NCI-H1048 (cell line): ENCODE measurements around the gene S100A12.
"Not testable (repeated sequence)": the region's sequence is repeated elsewhere in the genome, so short reads cannot be mapped to it uniquely, and the experiment has no call there.

Experiments used
- DNase-seq: peaks from one replicate; lab custom pipeline; 2025; lab: John Stamatoyannopoulos, UW

Gene S100A12

GRCh38 chr1:153353226-153353947, 22.0 kb downstream of the S100A12 start:
- no peak for DNase-seq

DNA sequence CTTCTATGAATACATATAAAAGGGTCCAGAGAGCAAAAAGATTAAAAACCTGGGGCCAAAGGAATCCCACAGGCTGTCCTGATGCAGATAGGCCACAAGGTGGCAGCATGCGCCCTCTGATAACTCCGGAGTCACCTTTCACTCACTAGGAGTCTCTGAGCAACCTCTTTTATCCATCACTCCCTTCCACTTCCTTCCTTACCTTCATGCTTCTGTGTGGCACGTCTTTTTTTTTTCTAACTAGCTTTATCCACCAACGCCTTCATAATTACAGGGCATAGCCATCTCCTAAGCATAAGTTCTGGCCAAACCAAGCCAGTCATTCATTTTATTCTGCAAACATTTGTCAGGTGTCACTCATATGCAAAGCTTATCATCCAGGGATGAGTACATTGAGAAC, 22.9 kb downstream of the S100A12 start:
- DNase-seq, result peak; percentile 11

DNA sequence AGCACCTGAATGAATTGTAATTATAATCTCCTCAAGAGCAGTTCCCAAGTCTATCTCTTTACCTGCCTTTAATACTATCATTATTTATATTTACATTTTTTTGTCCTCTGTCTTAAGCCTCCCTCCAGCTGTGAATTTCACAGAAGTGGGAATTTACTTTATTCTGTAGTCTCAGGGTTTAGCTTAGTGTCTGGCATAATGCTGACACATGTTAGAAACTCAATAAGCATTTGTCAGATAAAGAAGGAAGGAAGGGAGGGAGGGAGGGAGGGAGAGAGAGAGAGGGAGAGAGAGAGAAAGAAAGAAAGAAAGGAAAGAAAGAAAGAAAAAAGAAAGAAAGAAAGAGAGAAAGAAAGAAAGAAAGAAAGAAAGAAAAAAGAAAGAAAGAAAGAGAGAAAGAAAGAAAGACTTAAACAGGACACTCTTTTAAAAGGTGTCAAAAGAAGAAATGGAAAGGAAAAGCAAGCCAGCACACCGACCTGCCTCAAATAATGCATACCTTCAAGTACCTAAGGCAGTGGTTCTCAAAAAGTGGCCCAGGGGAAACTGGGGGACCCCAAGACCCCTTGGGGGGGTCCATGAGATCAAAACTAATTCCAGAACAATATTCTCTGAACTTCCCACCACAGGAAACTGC, 25.0 kb downstream of the S100A12 start:
- no peak for DNase-seq

GRCh38 chr1:153349363-153350320, 25.8 kb downstream of the S100A12 start:
- no peak for DNase-seq

DNA sequence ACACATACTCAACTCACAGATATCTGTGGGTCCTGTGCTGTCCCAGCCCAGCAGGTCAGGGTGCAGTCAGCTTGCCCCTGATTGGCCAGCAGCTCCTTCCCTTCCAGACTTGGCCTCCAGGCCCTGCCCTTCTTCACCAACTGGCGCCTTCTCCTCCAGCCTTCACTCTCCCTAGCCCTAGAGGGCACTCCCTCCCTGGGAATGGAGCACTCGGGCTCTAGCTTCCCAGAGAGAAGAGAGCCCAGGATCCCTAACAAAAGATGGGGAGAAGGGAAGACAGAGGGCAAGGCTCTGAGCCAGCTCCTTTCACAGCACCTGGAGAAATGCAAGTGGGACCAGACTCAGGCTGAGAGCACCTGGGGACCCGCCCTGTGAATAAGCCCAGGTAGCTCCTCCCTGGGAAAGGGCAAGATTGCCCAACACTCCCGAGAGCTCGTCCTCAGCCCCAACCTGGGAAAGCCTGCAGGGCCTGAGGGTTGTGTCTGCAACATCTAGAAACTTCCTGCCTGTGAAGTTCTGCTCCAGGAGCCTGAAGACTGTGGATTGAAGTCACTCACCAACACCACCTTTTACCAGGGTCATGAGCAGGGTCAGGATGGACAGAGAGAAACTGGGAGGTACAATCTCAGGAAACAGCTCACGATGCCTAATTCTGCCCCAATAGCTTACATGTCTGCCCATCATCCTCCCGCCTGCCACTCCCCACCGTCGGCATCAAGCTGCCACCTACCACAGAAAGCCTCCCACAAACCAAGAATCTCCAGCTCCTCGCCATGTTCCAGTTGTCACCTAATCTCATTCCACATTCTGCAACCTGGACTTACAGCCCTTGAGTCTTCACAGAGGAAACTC, 26.7 kb downstream of the S100A12 start, which contains the start of gene PGLYRP4:
Gene PGLYRP4, minus strand, starts transcription at position 331 of the 852 bp plus-strand sequence. CDS start 909 bp downstream, outside the sequence.
- DNase-seq, result no peak

DNA sequence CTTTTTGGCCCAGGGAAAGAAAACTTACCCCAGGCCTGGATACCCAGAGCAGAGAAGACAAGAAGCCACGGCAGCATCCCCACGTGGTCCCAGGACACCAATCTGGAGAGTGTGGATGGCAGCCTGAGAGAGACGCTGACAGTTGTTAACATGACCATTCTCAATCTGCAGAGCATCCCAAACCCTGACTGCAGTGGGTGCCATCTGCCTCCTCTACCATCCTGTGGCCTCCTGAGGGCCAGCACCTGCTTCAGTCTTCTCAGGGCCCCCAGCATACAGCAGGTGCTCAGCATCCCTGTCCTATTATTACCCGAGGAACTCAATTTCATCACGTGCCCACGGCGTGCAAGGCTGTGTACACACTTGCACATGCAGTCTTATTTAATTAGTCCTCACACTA, 27.6 kb downstream of the S100A12 start:
- DNase-seq, result no peak

- DNase-seq, result not testable (repeated sequence)
Observed at GRCh38 chr1:153347049-153347448, 28.4 kb downstream of the S100A12 start.

DNA sequence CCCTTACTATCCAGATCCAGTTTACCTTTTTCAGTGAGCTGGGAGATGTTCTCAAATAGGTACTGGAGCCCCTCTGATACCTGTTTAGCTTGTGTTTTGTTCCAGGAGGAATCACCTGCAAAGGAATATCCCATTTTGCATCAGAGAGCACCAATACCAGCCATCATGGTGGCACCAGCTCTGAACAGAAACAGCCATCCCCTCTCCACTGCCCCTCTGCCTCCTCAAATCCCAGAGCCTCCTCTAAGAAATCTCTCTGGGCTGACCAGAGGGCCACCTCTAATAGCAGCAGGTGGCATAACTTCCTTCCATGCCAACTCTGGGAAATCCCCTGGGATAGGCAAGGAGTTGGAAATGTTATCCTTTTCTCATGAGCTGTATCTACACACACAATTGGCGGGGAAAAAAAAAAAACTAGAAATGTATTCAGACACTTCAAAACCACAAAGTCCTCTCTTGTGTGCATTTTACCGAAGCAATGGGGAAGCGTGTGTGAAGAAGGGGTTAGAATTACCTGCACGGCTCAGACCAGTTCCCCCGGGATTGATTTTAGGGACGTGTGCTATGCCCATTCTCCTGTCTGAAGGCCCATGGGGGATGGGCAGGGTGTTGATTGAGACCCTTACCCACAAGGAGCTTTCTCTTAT, 29.2 kb downstream of the S100A12 start:
- no peak for DNase-seq

DNA sequence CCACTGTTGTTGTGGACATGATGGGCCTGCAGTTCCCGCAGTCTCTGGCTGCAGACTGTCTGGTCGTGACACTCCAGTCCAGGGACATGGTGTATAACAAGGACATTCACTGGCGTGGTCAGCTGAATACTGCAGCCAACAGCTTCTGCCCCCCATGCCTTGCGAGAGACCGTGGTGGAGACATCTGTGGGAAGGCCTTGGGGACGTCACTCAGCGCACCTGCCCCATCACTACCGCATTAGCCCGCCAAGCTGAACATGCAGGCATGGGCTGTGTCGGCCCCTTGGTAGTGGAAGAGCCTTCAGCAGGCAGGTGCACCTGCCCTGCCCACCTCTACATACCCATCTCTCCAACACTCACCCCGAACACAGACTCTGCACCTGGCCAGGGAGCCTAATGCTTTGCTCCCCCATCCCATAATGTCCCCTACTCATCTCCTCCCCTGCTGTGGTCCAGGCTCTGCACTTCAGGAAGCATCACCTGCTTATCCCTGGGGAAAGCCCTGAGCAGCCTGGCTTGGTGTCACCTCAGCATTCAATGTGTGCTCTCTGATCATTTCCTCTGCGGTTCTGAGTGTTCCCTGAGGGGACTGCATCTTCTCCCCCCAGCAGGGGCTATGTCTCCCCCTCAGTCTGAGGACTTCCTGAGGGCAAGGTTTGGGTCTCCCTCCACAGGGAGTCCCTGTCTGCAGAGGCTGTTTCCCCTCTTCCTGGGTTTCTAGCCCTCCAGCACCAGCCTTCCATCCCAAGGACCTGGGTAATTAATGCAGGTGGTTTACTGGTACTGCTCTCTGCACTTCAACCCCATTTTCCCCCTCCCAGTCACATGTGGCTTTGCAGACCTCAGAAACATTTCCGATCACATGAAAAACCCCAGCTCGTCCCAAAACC, 30.0 kb downstream of the S100A12 start:
- DNase-seq, result no peak

- no peak for DNase-seq
Observed at GRCh38 chr1:153344718-153345025, 30.7 kb downstream of the S100A12 start.

DNA sequence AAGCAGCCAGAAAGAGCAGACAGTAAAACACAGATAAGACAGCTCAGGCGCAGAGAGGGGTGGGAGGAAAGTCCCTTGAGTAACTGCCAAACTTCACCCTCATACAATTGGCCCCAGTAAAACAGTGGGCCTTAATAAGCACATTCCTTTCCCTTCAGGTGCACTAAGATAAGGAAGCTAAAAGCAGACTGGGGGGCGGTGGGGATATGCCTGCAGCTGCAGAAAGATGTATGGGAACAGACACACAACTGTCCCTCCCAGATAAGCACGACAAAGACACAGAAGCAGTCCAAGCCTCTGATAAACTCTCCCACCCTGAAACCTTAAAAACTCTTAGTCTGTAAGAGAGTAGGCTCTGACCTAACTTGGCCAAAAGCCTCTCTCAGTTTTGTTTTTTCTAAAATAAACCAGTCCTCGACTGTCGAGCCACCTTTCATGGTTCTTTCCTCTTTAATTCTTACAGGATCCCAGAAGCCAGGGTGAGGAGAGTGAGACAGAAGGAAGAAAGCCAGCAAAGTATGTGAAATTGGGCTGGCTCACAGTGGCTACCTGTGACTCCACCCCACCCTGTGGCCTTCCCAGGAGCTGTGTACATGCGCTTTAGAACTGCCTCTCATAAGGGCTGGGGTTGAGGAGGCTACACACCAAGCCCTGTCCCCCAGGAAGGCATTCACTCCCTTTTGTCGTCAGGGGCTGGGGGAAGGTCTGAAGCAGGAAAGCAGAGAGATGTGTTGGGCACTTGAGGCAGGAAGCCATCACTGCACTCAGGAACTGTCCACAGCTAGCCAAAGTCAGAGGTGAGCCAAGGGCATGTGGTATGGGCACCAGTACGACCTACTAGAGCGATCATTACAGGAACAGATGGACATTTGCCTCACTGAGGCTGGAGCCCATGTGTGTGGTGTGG, 31.4 kb downstream of the S100A12 start:
- no peak for DNase-seq

DNA sequence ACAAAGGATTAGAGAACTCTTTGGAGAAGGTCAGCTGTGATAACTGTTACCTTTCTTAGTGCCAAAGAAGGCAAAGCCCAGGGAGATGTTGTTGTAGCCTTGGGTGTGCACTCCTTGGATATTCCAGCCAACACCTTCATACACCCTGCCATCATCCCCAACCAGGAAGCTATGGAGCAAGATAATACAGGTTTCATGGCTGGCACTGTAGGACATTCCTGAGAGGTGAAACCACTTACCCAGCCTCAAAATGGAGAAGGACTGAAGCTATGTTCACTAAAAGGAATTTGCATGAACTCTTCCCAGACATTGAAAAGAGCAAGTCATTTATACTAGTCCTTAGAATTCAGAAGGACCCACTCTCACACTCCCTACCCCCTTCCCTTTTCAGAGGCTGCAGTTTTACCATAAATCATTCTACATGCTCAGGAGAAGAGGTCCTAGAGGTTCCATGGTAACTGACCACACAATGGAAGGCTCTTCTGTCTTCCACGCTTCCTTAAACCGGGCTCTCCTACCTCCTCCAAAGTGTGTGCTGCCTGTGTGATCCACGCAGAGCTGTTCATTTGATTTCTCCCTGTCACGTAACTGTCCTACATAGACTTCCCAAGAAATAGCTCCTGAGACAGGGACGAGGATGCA, 32.3 kb downstream of the S100A12 start:
- DNase-seq, result no peak

- DNase-seq, result no peak
Observed at GRCh38 chr1:153342178-153342577, 33.2 kb downstream of the S100A12 start.

DNA sequence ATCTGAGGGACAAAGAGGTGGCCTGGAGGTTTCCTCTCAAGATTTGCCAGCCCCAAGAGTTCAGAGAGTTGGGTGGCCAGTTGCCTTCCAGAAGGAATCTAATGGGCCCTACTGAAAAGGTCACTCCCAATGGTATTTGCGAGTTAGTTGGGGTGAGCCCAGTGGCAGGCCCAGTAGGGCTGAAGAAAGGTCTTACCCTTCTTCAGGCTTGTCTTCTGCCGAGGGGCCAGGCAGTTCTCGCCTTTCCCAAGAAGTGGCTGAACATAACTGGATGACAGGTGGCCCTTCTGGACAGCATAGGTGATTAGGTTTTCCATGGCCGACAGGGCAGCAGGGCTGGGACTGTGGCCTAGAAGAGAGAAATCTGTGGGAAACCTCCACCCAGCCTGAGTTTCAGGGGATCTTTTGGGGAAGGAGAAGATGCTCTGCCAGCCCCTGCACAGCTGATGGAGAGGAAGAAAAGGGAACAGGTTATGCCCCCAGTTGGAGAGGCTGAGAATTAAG, 33.9 kb downstream of the S100A12 start:
- DNase-seq, result no peak

GRCh38 chr1:153340356-153340755, 35.1 kb downstream of the S100A12 start:
- DNase-seq, result no peak

- no peak for DNase-seq
Observed at GRCh38 chr1:153339802-153340201, 35.6 kb downstream of the S100A12 start.

DNA sequence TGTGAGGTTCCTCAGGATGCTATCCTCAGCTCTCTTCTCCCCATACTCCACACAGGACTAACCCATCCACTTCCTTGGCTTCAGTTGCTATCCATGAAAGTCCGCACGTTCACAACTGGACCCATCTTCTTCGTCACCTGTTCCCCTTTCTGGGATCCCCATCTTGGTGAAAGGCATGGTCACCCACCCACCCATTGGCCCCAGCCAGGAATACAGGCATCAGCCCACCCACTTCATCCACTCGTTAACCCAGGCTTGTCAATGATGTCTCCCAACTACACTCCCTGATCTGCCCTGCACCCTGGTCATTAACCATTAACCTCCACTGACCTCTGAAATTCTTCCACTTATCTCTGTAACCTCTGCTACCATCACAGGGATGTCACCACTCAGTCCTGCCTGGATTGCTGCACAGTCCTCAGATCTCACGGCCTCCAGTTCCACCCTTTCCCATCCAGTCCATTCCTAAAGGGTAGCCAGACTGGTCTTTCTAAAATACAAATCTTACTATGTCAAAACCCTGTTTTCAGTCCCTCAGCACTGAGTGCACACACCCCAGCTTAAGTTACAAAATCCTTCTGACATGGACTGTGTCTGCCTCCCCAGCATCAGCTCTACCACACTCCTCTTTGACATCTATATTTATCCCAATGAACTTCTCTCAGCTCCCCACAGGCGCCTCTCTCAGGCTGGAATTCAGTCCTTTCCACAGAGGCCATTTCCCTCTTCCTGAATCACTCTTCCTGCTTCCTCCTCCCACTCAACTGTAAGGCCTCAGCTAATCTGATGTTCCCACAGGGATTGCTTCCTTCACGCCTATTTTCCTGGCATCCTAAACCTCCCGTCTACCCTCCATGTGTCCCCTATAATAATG, 37.2 kb downstream of the S100A12 start:
- DNase-seq, result no peak
